GM19023 (cell line): Measurements from ENCODE around the gene CTDP1.
"Not testable (repeated sequence)": the region's sequence is repeated elsewhere in the genome, so short reads cannot be mapped to it uniquely, and the experiment has no call there.

ENCODE experiments used
- ATAC-seq: cut with Tn5 transposase; IDR thresholded peaks from one replicate; pipeline ENCODE4 v1.9.1; 2021; ENCODE audit warnings: mild to moderate bottlenecking, moderate library complexity; ENCODE audit not compliant: unreplicated experiment

Gene CTDP1

DNA sequence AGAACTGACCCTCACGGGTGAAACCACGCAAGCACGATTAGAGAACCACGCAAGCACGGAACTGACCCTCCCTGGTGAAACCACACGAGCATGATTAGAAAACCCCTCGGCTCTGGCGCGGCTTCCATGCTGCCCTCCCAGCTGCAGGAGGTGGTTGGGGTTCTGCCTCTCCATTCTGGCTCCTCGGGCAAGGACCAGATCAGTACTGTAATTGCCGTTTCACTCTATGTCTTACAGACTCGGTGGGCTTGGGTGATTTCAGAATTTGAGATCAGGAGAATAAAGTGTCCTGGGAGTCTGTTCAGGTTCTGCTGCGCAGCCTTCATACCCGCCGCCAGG lies 59.8 kb downstream of the CTDP1 start:
- no peak for ATAC-seq

DNA sequence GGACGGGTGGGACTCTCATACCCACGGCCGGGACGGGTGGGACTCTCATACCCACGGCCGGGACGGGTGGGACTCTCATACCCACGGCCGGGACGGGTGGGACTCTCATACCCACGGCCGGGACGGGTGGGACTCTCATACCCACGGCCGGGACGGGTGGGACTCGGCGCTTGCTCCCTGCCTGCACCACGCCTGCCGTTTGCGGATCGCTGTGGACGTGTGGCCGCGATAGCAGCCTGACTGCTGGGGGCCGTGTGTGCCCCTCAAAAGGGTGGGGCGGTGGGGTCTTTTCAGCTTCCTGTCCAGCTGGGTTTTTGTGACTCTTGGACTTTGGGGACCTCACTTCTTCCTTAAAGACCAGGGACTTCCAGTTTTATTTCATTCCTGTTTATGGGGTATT lies 60.4 kb downstream of the CTDP1 start:
- ATAC-seq = not testable (repeated sequence)

GRCh38 chr18:79740521-79741361 lies 61.1 kb downstream of the CTDP1 start:
- ATAC-seq = no peak

DNA sequence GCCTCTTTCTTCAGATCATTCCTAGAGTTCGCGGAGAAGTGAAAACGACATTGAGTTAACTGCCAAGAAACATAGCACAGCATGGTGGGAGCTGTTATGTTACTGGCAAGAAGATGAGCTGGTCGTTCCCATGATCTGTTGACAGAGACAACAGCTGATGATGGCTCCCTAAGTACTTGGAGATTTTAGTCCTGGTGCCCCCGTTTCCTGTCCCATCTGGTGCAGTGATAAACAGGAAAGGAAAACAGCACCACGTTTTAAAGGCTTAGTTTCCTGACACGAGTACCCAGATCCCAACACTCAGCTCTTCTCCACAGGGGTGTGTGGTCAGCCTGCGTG lies 61.7 kb downstream of the CTDP1 start:
- no peak for ATAC-seq

DNA sequence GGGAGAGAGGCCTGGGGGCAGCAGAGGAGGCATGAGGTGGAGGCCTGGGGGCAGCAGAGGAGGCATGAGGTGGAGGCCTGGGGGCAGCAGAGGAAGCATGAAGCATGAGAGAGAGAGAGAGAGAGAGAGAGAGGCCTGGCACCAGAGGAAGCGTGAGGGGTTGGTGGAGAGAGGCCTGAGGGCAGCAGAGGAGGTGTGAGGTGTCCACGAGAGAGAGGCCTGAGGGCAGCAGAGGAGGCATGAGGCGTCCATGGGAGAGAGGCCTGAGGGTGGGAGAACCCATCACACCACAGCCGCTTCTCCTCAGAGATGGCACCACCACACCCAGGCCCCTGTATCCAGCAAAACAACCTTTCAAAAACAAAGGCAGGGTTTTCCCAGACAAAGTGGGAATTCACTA lies 62.5 kb downstream of the CTDP1 start:
- no peak for ATAC-seq

DNA sequence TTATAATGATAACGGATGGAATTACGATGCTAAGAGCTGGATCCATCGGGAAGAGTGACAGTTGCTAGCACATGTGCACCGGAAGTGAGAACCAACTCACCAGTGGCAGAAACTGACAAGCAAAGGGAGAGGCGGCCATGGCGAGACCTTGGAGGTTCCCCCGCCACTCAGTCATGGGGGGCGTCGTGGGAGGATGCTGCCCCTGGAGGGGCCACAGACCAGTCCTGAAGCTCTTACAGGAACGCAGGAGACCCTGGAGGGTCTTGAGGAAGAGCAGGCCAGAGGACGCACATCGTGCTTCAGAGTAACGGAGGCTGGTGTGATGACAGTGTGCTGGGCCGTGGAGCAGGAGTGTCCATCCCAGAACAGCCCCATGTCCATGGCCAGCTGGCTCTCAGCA lies 65.0 kb downstream of the CTDP1 start:
- ATAC-seq = no peak

DNA sequence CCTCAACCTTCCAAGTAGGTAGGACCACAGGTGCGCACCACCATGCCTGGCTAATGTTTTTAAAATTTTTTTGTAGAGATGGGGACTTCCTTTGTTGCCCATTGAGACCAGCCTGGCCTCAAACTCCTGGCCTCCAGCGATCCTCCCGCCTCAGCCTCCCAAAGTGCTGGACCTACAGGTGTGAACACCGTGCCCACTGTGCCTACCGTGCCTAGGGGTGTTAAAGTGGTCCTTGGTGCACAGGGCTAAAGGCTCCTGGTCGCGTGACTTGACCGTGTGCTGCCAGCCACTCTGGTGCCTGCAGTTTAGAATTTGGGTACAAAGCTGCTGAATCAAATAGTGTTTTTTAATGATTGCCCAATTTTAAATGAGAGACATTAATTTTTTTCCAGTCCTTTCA lies 67.1 kb downstream of the CTDP1 start:
- ATAC-seq = no peak

GRCh38 chr18:79747156-79747845 lies 67.7 kb downstream of the CTDP1 start:
- no peak for ATAC-seq

- ATAC-seq = no peak
Measured at GRCh38 chr18:79748321-79749180, 68.9 kb downstream of the CTDP1 start.

DNA sequence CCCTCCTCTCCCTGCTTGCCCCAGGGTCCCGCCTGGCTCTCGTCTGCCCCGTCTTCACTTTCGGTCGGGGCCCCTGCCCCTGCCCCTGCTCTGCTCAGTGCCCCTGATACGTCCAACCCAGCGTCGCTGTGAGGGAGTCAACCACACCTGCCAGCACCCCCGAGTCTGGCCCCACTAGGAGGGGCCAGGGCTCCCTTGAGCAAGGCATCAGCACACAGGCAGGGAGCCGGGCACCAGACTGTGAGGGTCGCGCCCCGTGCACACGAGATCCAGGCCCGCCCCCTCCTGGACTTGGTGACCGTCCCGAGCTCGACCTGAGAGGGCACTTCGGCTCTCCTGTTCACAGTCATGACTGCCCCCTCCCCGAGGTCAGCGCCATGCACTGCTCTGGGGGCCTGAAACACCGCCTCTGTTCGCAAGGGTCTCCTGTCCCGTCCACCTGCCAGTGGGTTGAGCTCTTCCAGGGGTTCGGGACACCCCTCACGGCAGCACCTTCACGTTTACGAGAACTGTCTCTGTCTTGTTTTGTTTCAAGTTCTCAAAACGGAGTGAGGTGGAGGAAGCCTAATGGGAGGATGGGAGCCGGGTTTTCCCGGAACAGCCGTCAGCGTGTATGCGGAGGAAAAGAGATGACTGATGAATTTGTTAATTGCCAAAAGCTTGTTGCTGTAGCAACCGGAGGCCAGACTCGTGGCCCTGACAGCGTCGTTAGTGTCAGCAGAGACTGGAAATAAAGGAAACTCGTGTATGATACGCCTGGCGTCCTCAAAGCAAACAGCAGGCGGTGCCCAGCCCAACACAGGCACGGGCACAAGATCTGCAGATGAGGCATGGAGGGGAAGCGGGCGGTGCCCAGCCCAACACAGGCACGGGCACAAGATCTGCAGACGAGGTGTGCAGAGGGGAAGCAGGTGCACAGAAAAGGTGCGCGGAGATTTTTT lies 69.9 kb downstream of the CTDP1 start:
- ATAC-seq = no peak

DNA sequence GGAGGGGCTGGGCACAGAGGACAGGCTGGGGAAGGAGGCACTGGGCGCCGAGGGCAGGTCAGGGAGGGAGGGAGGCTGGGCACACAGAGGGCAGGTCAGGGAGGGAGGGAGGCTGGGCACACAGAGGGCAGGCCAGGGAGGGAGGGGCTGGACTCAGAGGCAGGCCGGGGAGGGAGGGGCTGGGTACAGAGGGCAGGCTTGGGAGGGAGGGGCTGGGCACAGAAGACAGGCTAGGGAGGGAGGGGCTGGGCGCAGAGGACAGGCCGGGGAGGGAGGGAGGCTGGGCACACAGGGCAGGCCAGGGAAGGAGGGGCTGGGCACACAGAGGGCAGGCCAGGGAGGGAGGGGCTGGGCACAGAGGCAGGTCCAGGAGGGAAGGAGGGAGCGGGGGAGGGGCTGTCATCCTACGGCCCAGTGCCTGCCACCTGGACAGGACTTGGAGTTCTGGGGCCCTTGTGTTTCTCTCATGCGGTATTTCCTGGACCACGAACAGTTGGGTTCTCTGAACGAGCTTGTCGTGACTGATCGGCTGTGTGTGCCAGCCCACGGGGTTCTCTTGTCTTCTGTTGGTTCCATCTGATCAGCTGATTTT lies 71.5 kb downstream of the CTDP1 start:
- no peak for ATAC-seq

GRCh38 chr18:79751918-79752578 lies 72.4 kb downstream of the CTDP1 start:
- ATAC-seq = not testable (repeated sequence)

DNA sequence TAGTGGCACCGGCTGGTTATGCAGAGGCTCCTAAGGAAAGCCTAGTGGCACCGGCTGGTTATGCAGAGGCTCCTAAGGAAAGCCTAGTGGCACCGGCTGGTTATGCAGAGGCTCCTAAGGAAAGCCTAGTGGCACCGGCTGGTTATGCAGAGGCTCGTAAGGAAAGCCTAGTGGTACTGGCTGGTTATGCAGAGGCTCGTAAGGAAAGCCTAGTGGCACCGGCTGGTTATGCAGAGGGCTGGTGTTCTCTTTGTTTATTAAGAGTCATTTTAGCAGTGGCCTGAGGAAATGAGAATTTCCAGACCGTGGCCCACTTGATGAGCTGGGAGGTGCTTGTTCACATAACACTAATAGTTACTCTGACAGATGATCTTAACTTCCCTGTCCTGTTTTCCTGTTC lies 73.3 kb downstream of the CTDP1 start:
- not testable (repeated sequence) for ATAC-seq

GRCh38 chr18:79753391-79753851 lies 73.8 kb downstream of the CTDP1 start:
- ATAC-seq = no peak

- ATAC-seq = no peak
Measured at GRCh38 chr18:79754022-79754761, 74.6 kb downstream of the CTDP1 start.

DNA sequence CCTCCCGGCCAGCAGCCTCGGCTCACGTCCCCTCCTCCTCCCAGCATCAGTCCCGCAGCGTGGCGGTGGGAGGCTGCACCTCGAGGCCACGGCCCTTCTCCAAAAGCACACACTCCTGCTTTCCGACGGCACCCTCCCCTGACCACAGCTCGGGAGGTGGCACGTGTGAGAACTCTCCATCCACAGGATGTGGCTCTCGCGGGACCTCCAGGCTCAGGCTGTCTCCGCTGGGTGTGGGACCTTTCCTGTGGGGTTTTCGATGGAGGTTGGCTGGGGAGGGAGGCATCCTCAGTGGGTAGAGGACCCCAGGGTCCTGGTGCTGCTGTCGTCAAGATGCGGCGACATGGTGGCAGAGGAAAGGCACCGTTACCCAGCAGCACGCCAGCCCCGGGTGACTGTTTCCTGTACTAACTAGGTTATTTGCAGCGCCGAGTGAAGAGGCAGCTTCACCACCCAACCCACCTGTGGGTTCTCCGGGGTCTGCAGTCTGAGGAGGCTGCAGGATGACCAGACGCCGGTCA lies 75.3 kb downstream of the CTDP1 start:
- no peak for ATAC-seq

GRCh38 chr18:79755496-79756142 lies 76.0 kb downstream of the CTDP1 start:
- no peak for ATAC-seq

- ATAC-seq = no peak
Measured at GRCh38 chr18:79756143-79756500, 76.5 kb downstream of the CTDP1 start.
